Measurements from ENCODE around the gene TSC22D1. TPM values are rescaled to one million over a fixed set of nuclear protein-coding genes. Genes with fewer than 3 reads are reported as not detected.

The TSC22D1 gene
- total RNA-seq, 1 experiment from 2014 or later = 37.2 TPM

DNA sequence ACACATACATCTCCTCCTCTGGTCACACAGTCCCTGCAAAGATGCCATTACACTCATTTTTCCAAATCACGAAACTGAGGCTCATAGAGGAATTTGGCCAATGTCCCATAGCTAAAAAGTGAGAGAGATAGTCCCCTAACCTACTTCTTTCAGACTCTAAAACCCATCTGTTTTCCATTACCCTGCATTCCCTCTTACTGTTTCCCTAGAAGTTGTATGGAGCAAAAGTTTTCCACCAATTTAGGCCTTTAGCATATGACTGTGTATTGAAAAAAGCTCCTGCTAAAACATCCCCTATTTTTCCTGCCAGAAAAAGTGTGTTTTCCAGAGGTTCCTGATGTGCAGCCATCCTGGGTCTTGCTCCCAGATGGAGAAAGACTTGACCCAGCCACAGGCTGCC is 186.3 kb downstream of the TSC22D1 start:
- no peaks in the 10 kb centered on the region for H3K9me3 Mint-ChIP-seq (ENCODE audit: low read depth, unreplicated experiment)
- H3K36me3 Mint-ChIP-seq (ENCODE audit: insufficient read depth, unreplicated experiment) = no peaks in the 10 kb centered on the region
- CTCF ChIA-PET = no interaction called here
- no peaks in the 10 kb centered on the region for H3K27me3 Mint-ChIP-seq (ENCODE audit: unreplicated experiment)
- intact Hi-C loops (cut with micrococcal nuclease; ENCODE audit: unreplicated experiment) = no loop called here
- BruUV-seq (replicated peaks) = no TSS peak
- peaks cover 15% of the 10 kb centered on the region for H3K4me1 Mint-ChIP-seq (ENCODE audit: low read depth, unreplicated experiment)
- TF ChIP-seq, protein P1, sequence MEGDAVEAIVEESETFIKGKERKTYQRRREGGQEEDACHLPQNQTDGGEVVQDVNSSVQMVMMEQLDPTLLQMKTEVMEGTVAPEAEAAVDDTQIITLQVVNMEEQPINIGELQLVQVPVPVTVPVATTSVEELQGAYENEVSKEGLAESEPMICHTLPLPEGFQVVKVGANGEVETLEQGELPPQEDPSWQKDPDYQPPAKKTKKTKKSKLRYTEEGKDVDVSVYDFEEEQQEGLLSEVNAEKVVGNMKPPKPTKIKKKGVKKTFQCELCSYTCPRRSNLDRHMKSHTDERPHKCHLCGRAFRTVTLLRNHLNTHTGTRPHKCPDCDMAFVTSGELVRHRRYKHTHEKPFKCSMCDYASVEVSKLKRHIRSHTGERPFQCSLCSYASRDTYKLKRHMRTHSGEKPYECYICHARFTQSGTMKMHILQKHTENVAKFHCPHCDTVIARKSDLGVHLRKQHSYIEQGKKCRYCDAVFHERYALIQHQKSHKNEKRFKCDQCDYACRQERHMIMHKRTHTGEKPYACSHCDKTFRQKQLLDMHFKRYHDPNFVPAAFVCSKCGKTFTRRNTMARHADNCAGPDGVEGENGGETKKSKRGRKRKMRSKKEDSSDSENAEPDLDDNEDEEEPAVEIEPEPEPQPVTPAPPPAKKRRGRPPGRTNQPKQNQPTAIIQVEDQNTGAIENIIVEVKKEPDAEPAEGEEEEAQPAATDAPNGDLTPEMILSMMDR (IDR thresholded peaks at IDR 0.05; ENCODE audit: unreplicated experiment) = no peak
- no peak for DNase-seq
- H3K27ac Mint-ChIP-seq (ENCODE audit: unreplicated experiment) = no peak overlapping the region
- H3K4me3 Mint-ChIP-seq (ENCODE audit: low read depth, unreplicated experiment) = no peak overlapping the region

DNA sequence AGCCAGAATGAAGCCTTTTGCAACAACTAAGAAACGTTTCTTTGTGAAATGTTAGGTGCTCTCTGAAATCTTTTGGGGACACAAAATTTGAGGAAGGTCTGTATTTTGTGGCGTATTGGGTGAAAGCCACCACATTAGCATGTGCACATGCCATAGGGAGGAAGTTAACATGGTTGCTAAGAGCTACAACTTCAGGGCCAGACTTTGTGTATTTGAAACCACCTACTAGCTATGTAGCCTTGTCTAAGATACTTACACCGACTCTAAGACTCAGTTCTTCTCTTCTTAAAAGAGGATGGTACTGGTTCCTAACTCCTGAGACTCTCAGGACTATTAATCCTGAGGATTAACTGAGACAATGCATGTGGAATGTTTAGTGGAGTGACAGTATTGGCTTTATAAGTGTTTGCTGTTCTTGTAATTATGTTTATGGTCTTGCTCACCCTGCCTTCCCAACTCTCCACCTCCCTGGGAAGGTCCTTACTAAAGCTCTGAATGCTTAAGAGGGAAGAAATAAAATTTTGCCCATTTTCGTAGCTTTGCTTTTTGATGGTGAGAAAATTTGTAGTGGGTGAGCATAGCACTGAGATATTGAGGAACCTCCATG is 187.0 kb downstream of the TSC22D1 start:
- Mint-ChIP-seq H3K27ac (ENCODE audit: unreplicated experiment) (no peak overlapping the region), H3K9me3 (ENCODE audit: low read depth, unreplicated experiment) (no peaks in the 10 kb centered on the region), H3K4me3 (ENCODE audit: low read depth, unreplicated experiment) (no peak overlapping the region), H3K4me1 (ENCODE audit: low read depth, unreplicated experiment) (peaks cover 15% of the 10 kb centered on the region), H3K36me3 (ENCODE audit: insufficient read depth, unreplicated experiment) (no peaks in the 10 kb centered on the region), H3K27me3 (ENCODE audit: unreplicated experiment) (no peaks in the 10 kb centered on the region)
- intact Hi-C loops (cut with micrococcal nuclease; ENCODE audit: unreplicated experiment) = no loop called here
- TF ChIP-seq, protein P1 (IDR thresholded peaks at IDR 0.05; ENCODE audit: unreplicated experiment) = no peak
- no TSS peak for BruUV-seq (replicated peaks)
- CTCF ChIA-PET = no interaction called here
- no peak for DNase-seq

DNA sequence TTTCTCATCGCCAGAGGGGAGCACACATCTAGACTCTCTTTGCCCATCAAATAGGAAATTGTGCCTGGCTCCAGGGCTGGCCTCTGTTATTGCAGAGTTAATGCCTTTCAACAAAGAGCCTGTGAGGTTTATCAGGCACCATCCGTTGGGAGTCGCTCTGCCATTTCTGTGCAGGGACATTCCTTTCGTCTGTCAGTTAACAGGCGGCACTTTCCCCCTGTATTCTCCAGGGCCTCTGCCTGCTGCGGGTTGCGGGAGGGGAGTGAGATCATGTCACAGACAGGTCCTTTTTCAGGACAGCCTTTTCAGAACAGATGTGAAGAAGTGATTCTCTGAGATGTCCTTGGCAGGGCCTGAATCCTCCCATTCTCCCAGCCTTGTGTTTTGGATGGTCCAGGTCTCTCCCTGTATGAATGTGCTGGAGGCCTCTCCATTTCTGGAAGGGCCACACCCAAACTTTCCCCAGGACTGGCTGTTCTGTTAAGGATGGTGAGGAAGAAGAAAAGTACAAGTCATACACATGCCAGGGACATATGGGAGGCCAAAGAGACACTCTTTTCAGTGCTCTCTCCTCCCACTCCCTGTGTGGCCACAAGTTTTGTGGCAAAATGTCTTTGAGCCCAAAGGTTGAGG is 187.6 kb downstream of the TSC22D1 start:
- no peaks in the 10 kb centered on the region for H3K36me3 Mint-ChIP-seq (ENCODE audit: insufficient read depth, unreplicated experiment)
- no peaks in the 10 kb centered on the region for H3K9me3 Mint-ChIP-seq (ENCODE audit: low read depth, unreplicated experiment)
- no peak for DNase-seq
- CTCF ChIA-PET = no interaction called here
- intact Hi-C loops (cut with micrococcal nuclease; ENCODE audit: unreplicated experiment) = no loop called here
- no peak overlapping the region for H3K4me3 Mint-ChIP-seq (ENCODE audit: low read depth, unreplicated experiment)
- no peak overlapping the region for H3K27ac Mint-ChIP-seq (ENCODE audit: unreplicated experiment)
- TF ChIP-seq, protein P1 (IDR thresholded peaks at IDR 0.05; ENCODE audit: unreplicated experiment) = no peak
- H3K27me3 Mint-ChIP-seq (ENCODE audit: unreplicated experiment) = no peaks in the 10 kb centered on the region
- peaks cover 11% of the 10 kb centered on the region for H3K4me1 Mint-ChIP-seq (ENCODE audit: low read depth, unreplicated experiment)
- BruUV-seq (replicated peaks) = no TSS peak

DNA sequence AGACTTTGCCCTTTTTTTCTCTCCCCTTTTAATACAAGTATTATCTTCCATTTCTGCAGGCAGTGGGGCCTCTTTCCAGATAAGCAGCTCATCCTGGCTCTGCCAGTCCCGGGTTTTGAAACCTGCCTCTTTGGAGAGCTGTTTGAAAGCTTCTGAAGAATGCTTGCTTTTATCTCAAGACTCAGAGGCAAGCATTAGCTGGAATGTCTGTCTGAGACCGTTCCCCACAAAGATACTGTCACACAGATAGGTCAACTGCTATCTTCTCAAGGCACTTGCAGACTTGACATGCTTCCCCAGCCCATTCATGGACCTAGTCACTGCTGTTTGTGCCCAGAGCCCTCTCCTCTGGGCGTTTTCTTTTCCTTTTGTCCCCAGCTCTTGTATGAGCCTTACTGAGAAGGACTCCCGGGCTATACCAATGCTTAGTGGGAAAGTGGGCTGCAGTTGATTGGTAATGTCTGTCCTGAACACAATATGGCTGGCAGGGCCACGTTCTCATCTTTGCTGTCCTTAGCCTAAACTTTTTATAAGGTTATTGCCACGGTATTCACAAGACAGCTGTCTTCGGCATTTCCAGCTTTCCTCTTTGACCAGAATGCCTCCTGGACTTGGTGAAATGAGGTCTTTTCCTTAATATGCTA is 189.1 kb downstream of the TSC22D1 start:
- CTCF ChIA-PET = no interaction called here
- no peaks in the 10 kb centered on the region for H3K4me1 Mint-ChIP-seq (ENCODE audit: low read depth, unreplicated experiment)
- H3K4me3 Mint-ChIP-seq (ENCODE audit: low read depth, unreplicated experiment) = no peak overlapping the region
- no TSS peak for BruUV-seq (replicated peaks)
- H3K27me3 Mint-ChIP-seq (ENCODE audit: unreplicated experiment) = no peaks in the 10 kb centered on the region
- H3K36me3 Mint-ChIP-seq (ENCODE audit: insufficient read depth, unreplicated experiment) = no peaks in the 10 kb centered on the region
- no peak for DNase-seq
- intact Hi-C loops (cut with micrococcal nuclease; ENCODE audit: unreplicated experiment) = no loop called here
- TF ChIP-seq, protein P1 (IDR thresholded peaks at IDR 0.05; ENCODE audit: unreplicated experiment) = no peak
- no peak overlapping the region for H3K27ac Mint-ChIP-seq (ENCODE audit: unreplicated experiment)
- H3K9me3 Mint-ChIP-seq (ENCODE audit: low read depth, unreplicated experiment) = no peaks in the 10 kb centered on the region
